GM12874 (cell line): ENCODE measurements around the gene TMEM135.

ENCODE experiments used
- CTCF ChIP-seq: IDR thresholded peaks from 2 replicates; pipeline ENCODE4 v1.5.1; 2011; ENCODE audit warnings: low read depth, mild to moderate bottlenecking, control low read depth, low read length, moderate library complexity; ENCODE audit not compliant: insufficient read depth

Gene TMEM135

DNA sequence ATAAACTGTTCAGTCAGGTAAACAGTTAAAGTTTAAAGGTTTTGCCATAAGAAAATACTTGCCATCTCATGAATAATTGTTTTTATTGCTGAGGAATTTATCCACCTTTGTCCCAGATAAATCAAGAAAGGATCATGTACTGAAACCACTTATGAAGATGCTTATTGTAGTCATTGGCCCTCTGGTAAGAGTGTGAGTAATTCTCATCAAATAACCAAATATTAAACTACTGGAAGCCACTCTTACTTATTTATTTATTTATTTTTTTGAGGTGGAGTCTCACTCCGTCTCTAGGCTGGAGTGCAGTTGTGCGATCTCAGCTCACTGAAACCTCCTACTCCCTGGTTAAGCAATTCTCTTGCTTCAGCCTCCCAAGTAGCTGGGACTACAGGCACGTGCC, 35.1 kb downstream of the TMEM135 start:
- TF ChIP-seq CTCF: no peak

- TF ChIP-seq CTCF: no peak
Observed at GRCh38 chr11:87076260-87076783, 38.6 kb downstream of the TMEM135 start.

DNA sequence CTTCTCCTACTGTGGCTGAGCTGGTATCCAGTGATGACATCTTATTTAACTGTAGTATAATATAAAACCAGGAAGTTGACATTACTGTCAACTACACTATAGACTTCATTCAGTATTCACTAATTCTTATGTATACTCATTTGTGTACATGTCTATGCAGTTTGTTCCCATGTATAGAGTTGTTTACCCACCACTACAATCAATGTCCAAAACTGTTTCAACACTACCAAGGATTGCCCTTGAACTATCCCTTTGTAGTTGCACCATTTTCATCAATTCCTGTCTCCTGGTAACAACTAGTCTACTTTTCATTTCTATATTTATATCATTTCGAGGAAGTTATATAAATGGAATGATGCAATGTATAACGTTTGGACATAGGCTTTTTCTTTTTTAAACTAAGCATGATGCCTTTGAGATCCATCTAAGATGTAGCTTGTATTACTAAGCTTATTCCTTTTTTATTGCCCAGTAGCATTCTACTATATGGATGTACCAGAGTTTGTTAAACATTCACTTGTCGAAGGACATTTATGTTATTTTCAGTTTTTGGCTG, 39.2 kb downstream of the TMEM135 start:
- TF ChIP-seq CTCF: no peak

GRCh38 chr11:87081358-87081757, 43.6 kb downstream of the TMEM135 start:
- no peak for TF ChIP-seq CTCF

- no peak for TF ChIP-seq CTCF
Observed at GRCh38 chr11:87082590-87082989, 44.9 kb downstream of the TMEM135 start.

GRCh38 chr11:87083029-87083428, 45.3 kb downstream of the TMEM135 start:
- TF ChIP-seq CTCF: no peak

DNA sequence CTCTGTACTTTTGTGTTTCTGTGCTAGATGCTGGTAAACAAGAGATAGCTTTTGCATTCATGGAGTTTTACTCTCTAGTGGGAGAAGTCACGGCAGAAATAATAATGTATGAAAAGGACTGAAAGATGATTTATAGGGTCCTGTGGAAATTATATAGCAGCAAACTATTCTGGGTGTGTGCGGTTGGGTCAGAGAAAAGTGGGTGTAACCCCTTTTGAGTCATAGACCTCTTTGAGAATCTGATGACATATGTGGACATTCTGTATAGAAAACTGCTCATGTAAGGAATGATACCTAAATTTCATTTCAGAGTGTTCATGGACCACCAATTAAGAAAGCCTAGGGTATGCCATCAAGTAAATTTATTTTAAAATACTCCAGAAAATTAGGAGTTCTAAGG, 54.4 kb downstream of the TMEM135 start:
- no peak for TF ChIP-seq CTCF
